Measurements from ENCODE around the gene SERPINA1.
"Not testable (repeated sequence)": the region's sequence is repeated elsewhere in the genome, so short reads cannot be mapped to it uniquely, and the experiment has no call there.

SERPINA1 gene

DNA sequence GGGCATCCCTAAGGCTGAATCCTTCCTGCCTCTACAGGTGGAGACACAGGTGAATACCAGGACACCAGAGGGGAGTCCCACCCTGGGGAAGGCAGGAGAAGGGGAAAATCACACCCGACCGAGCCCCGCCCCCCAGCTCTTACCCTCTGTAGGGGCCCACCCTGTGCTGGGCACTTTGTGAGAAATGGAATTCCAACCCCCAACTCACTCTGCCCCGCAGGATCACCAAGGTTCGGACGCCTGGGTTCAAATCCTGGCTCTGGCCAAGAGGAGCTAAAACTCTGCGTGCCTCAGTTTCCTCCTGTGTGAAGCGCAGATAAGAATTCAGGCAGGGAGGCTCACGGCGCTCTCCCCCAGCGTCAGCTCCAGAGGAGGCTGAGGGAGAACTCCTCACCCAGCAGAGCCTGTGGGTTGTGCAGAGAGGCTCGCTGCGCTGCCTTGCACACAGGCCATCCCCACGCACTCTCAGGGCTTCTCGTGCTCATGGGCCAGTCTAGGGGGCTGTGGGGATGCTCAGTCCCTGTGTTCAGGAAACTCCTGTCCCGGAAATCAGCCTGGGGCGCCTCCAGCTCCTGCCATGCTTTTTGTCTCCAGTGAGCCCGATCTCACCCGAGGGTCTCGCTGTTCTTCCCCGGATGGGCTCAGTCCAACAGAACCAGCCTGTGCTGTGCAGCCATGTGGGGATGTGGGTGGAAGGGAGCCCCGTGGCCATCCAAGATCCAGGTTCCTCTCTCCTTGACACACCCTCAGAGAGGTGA lies 18.5 kb downstream of the SERPINA1 start:
- DNase-seq (ENCODE audit: low read depth): not testable (repeated sequence)

DNA sequence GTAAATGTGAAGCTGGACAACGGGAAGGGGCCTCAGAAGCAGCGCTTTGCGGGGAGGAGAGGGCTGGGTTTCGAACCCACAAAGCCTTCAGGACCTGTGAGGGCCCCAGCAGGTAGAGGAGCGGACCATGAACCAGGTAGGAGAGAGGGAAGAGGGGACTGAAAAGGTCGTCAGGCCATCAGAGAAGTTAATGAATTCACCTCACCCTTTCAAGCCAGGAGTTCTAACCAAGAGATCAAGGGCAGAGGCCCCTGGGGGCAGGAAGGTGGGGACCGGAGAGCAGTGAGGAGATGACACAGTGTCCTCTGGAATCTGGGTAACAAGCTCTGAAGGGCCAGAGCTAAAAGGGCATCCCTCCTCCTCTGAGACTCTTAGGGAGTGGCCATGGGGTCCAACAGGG lies 19.4 kb downstream of the SERPINA1 start:
- DNase-seq (ENCODE audit: low read depth): no peak

GRCh38 chr14:94368243-94368590 lies 20.2 kb downstream of the SERPINA1 start:
- DNase-seq (ENCODE audit: low read depth): no peak

GRCh38 chr14:94367347-94368242 lies 20.8 kb downstream of the SERPINA1 start:
- DNase-seq (ENCODE audit: low read depth): no peak

DNA sequence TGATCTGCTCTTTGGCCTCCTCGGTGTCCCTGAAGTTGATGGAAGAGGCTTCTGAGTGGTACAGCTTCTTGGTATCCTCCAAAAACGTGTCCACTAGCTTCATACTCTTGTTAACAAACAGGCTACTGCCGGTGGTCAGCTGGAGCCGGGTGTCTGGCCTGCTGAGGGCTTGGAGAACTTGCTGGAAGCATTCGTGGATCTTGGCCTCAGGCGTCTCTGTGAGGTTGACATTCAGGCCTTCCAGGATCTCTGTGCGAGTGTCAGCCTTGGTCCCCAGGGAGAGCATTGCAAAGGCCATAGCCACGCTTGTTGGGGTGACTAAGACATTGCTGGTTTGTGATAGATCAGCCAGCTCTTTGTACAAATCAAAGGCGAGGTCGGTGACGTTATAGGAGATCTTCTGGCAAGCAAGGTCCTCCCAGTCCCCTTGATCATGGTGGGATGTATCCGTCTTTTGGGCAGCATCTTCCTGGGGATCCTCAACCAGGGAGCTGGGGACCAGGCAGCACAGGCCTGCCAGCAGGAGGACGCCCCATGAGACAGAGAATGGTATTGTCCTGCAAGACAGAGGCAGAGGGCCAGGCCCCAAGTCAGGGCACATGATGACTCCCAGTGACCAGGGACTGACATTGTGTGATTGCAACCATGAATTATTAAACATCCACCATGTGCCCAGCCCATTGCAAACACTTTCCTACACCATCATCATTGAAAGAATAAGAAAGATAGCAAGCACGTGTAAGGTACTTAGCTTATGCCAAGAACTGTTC lies 22.1 kb downstream of the SERPINA1 start, which contains the start of gene SERPINA2:
Gene SERPINA2 (minus strand): TSS at position 553 of the 770 bp plus-strand sequence.
- DNase-seq (ENCODE audit: low read depth): no peak

DNA sequence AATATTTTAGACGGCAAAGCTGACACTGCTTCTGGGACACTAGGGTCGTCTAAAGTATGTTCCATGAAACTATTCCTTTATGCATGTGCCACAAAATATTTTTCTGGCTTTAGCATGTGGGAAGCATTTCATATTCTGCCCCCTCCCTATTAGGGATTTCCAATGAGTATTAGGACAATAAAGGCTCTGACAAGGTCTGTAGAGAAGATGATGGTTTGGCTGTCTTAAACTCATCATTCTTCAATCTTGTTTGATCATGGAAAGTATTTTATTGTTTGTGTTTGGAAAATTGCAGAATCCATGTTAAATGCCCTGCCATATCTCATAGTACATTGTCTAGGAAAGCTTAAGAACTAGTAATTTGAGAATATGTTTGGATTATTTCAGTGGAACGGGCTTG lies 22.8 kb downstream of the SERPINA1 start:
- DNase-seq (ENCODE audit: low read depth): no peak

- DNase-seq (ENCODE audit: low read depth): no peak
Measured at GRCh38 chr14:94364964-94365363, 23.4 kb downstream of the SERPINA1 start.

DNA sequence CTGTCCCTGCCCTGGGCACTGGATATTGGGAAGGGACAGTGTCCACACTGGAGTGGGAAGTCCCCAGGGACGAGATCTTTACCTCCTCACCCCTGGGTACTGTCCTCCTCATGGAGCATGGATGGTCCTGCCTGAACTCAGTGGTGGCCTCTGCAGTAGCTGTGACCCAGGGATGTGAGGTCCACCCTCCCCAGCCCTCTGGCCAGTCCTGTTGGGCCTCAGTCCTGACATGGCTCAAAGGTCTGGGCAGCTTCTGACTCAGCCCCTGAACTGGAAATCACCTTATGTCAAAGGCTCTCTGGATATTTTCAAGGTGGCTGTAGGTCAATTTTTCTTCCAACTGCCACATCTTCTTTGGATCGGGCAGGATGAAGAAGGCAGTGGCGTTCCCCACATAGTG lies 24.4 kb downstream of the SERPINA1 start:
- no peak for DNase-seq (ENCODE audit: low read depth)

DNA sequence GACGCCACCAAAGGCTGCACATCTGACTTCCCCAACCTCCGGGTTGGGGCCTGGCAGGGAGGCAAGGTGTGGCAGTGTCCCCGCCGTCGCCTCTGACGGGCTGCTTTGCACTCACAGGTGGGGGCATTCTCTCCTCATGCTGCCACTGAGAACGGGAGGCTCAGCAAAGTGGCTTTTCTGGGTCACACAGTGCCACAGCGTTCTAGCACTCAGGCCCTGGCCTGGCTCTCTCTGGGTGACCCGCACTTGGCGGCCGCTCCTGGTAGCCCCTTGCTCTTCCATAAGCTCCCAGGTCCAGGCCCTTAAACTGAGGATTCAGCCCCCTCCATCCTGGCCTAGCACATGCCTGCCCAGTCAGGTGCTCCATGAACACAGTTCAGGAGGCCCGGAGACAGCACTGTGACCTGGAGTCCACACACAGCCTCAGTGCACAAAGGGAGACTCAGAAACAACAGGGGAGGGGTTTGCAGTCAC lies 25.2 kb downstream of the SERPINA1 start:
- no peak for DNase-seq (ENCODE audit: low read depth)

DNA sequence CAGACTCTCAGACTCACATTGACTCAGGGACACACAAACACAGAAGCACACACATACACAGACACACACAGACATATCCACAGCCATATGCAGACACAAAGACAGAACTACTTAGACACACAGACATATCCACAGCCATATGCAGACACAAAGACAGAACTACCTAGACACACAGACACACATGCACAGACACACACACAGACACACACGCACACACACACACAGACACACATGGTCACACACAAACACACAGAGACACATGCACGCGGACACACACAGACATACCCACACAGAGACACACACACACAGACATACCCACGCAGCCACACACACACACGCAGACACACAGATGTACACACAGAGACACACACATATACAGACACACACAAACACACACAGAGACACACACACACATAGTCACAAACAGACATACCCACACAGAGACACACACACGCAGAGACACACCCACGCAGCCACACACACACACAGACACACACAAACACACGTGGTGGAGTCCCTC lies 25.7 kb downstream of the SERPINA1 start:
- DNase-seq (ENCODE audit: low read depth): no peak

DNA sequence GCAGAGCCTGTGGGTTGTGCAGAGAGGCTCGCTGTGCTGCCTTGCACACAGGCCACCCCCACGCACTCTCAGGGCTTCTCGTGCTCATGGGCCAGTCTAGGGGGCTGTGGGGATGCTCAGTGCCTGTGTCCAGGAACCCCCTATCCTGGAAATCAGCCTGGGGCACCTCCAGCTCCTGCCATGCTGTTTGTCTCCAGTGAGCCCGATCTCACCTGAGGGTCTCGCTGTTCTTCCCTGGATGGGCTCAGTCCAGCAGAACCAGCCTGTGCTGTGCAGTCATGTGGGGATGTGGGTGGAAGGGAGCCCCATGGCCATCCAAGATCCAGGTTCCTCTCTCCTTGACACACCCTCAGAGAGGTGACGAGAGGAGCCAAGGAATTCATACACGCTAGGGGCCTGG lies 26.7 kb downstream of the SERPINA1 start:
- DNase-seq (ENCODE audit: low read depth): no peak

- no peak for DNase-seq (ENCODE audit: low read depth)
Measured at GRCh38 chr14:94360945-94361565, 27.3 kb downstream of the SERPINA1 start.

DNA sequence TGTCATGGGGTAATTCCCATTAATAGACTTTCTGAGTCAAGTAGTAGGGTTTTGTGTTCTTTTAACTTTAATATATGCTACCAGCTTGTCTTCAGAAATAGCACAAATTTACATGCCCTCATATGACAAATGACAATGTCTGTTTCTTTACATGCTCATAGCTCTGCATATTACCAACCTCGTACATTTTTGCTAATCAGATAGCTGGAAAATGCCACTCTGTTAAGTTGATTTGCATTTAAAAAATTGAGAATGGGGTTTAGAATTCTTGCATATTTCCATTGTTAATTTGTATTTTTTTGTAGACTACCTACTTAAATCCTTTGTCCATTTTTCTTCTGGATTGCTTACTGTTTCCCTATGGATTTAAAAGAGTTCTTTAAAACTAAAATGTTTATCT lies 31.2 kb downstream of the SERPINA1 start:
- DNase-seq (ENCODE audit: low read depth): no peak

DNA sequence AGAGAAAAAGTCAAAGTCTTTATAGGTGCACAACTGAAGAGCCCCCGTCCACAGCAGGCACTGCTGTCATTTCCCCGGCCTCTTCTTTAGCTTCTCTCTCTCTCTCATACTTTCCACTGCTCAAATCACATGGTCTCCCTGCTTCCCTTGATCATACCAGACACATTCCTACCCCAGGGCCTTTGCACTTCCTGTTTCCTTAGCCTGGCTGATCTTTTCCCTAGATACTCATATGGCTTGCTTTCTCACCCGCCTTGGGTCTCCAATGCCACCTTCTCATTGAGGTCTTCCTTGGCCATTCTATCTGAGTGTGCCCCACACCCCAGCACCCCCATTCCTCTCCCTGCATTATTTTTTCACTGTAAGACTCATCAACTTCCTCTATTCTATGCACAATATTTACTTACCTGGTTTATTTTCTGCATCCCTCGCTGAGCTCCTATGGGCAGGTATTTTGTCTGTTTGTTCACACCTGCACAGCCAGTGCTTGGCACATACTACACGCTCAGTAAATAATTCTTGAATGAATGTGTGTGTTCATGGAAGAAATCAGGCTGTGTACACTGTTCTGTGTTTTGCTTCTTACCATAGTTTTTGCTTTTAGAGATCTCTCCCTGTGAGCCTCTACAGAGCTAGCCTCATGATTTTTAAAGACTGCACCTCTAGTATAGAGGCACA lies 31.9 kb downstream of the SERPINA1 start:
- no peak for DNase-seq (ENCODE audit: low read depth)

DNA sequence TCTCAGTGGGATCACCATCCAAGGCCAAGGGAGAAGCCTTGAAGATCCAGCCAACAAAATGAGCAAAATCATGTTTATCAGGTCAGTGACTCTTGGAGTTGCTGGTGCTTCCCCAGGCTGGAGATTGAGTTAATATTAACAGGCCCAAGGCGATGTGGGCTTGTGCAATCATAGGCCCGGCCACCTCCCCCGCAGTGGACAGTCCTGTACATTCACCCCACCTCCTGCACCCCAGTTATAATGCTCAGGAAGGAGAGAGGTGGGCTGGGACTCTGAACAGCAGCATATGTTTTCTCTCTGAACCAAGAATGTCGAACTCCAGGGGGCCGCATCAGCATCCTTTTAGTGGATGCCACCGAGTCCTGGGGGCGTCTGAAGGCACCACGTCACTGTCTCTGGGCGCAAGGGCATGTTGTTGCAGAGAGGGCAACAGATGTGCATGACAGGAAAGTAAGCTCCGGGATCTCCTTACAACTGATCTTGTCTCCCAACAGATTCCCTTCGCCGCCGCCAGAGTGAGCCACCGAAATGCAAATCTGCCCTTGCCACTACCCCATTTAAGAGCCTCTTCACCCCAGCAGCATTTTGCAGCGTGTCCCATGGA lies 33.1 kb downstream of the SERPINA1 start:
- DNase-seq (ENCODE audit: low read depth): no peak

DNA sequence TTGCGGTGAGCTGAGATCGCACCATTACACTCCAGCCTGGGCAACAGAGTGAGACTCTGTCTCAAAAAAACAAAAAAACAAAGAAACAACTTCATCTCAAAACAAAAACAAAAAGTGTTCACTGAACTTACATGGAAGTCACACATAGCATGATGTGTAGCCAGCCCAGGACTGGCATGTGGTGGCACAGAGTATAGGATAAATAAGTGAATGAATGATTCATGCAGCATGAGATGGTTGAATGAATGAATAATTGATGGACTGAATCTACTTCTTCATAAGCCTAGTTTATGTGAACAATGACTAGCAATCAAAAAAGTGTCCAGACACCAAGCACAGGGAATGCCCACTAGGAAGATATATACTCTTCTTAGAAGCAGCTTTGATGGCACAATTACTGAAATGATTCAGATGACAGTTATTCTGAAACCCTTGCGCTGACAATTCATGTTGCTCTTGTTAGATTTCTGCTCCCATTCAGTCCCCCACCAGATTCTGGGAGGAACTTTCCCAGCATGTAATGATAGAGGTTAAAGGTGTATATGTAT lies 33.7 kb downstream of the SERPINA1 start:
- DNase-seq (ENCODE audit: low read depth): no peak

DNA sequence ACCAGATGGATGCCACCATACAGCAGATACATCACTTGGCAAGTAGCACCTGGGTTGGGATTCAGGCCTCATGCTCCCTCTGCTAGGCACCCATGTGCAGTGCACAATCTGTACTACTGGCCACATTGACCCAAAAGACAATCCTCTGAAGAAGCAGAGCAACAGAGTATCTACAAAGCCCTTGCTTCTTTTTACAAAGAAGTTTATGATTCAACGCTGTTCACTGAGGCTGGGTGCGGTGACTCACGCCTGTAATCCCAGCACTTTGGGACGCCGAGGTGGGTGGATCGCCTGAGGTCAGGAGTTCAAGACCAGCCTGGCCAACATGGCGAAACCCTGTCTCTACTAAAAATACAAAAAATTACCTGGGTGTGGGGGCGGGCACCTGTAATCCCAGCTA lies 34.2 kb downstream of the SERPINA1 start:
- not testable (repeated sequence) for DNase-seq (ENCODE audit: low read depth)

DNA sequence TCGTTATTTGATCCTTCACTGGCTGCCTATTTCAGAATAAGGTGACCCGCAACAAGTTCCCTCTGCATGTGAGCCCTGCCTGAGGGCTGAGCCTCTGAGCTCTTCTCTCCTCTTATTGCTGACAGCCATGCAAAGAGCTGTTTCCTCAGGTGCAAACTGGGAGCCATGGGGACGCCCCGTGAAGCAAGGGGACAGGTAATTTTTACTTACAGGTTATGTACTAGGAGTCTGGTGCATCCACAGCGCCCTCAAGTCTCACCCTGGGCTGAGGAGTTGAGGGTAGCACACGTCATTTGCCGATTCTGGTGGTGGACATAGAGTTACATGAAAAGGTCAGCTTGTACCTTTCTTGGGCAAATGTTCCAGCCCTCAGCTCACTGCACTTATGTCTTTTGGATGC lies 39.1 kb downstream of the SERPINA1 start:
- DNase-seq (ENCODE audit: low read depth): no peak

DNA sequence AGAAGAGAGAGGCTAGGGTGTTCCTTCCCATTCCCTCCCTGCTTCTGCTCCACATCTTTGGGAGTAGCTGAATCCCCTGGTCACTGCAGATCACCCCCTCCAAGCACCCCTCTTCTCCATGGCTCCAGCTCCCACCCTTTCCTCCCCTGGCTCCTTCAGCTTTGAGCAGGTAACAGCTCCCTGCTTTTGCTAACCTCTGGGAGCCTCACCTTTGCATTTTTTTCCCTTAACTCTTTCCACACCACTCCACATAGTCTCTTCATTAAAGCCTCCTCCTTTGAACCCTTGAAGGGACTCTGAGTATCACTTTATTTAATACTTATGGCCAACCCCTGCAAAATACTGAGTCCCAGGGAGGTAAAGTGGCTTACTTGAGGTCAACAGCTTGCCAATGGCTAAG lies 39.6 kb downstream of the SERPINA1 start:
- DNase-seq (ENCODE audit: low read depth): no peak

- no peak for DNase-seq (ENCODE audit: low read depth)
Measured at GRCh38 chr14:94346841-94347240, 41.6 kb downstream of the SERPINA1 start.
